OCI-LY3 (cell line): Measurements from ENCODE around the gene PIWIL1.

Experiments
- EZH2phosphoT487 ChIP-seq: fragments of 200-600 bp; shearing (Covaris generic); IDR thresholded peaks from 2 replicates; pipeline ENCODE4 v1.6.1; 2018; ENCODE audit warnings: antibody characterized with exemption, mixed run types, low read depth
- TF ChIP-seq, protein P1 (sequence below): fragments of 200-600, 300-600 bp; sonication (generic); IDR thresholded peaks from 2 replicates; pipeline ENCODE4 v1.5.1; 2014; ENCODE audit warnings: antibody characterized with exemption, low read length, low read depth

DNA sequence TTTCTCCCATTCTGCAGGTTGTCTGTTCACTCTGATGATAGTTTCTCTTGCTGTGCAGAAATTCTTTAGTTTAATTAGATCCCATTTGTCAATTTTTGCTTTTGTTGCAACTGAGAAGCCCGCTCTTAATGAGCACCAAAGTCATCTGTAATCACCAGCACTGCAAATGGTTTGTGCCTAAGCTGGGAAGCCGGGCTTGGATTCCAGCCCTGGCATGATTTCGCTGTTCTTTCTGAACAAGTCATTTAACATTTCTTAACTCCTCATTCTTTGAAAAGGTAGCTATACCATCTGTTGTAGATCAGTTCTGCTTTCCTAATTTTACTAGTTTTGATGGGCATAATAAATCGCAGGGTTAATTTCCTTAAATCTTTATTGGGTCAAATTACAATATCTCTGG lies 32.1 kb downstream of the PIWIL1 start:
- TF ChIP-seq, protein P1, sequence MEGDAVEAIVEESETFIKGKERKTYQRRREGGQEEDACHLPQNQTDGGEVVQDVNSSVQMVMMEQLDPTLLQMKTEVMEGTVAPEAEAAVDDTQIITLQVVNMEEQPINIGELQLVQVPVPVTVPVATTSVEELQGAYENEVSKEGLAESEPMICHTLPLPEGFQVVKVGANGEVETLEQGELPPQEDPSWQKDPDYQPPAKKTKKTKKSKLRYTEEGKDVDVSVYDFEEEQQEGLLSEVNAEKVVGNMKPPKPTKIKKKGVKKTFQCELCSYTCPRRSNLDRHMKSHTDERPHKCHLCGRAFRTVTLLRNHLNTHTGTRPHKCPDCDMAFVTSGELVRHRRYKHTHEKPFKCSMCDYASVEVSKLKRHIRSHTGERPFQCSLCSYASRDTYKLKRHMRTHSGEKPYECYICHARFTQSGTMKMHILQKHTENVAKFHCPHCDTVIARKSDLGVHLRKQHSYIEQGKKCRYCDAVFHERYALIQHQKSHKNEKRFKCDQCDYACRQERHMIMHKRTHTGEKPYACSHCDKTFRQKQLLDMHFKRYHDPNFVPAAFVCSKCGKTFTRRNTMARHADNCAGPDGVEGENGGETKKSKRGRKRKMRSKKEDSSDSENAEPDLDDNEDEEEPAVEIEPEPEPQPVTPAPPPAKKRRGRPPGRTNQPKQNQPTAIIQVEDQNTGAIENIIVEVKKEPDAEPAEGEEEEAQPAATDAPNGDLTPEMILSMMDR, result no peak
- no peak for TF ChIP-seq EZH2phosphoT487
